Smooth muscle cell (in vitro differentiated cells): ENCODE data around the gene CCR8. TPM values are rescaled to one million over a fixed set of nuclear protein-coding genes. Genes with fewer than 3 reads are reported as not detected.

Experiments used
- DNase-seq: peaks from one replicate; lab custom pipeline; 2025; ENCODE audit not compliant: unreplicated experiment; lab: John Stamatoyannopoulos, UW
- H2AFZ ChIP-seq: fragments of 200-600 bp; sonication (generic); 2 replicates; pipeline ENCODE4 v1.6.0; 2016; ENCODE audit warnings: antibody characterized with exemption, low read depth, mild to moderate bottlenecking
- H3F3A ChIP-seq: fragments of 200-600 bp; sonication (generic); 2 replicates; pipeline ENCODE4 v1.6.0; 2017; ENCODE audit warnings: antibody characterized with exemption, low read depth
- H3K27ac ChIP-seq: fragments of 200-600 bp; sonication (generic); 2 replicates; pipeline ENCODE4 v1.5.1; 2016; ENCODE audit warnings: low read depth, mild to moderate bottlenecking
- H3K27me3 ChIP-seq: fragments of 200-600 bp; sonication (generic); 2 replicates; pipeline ENCODE4 v1.6.1; 2016; ENCODE audit warnings: low read depth, mild to moderate bottlenecking
- H3K36me3 ChIP-seq: fragments of 200-600 bp; sonication (generic); 2 replicates; pipeline ENCODE4 v1.5.1; 2016; ENCODE audit warnings: low read depth
- H3K4me1 ChIP-seq: fragments of 200-600 bp; sonication (generic); 2 replicates; pipeline ENCODE4 v1.5.1; 2016; ENCODE audit warnings: low read depth
- H3K4me2 ChIP-seq: fragments of 200-600 bp; sonication (generic); 2 replicates; pipeline ENCODE4 v1.6.0; 2016; ENCODE audit warnings: mild to moderate bottlenecking
- H3K4me3 ChIP-seq: fragments of 200-600 bp; sonication (generic); 2 replicates; pipeline ENCODE4 v1.5.1; 2016; ENCODE audit warnings: mild to moderate bottlenecking
- H3K79me2 ChIP-seq: fragments of 200-600 bp; sonication (generic); 2 replicates; pipeline ENCODE4 v1.6.0; 2016; ENCODE audit warnings: low read depth, mild to moderate bottlenecking
- H3K9ac ChIP-seq: fragments of 200-600 bp; sonication (generic); 2 replicates; pipeline ENCODE4 v1.6.0; 2016; ENCODE audit warnings: low read depth
- H3K9me3 ChIP-seq: fragments of 200-600 bp; sonication (generic); replicated peaks from 2 replicates; pipeline ENCODE4 v1.5.1; 2016; ENCODE audit warnings: low read depth
- H4K20me1 ChIP-seq: fragments of 200-600 bp; sonication (generic); 2 replicates; pipeline ENCODE4 v1.6.0; 2016; ENCODE audit warnings: low read depth
- WGBS: methylation state at CpG from one replicate; pipeline ENCODE4 v1.1.7; 2016; ENCODE audit warnings: low lambda C conversion rate; 5-methylcytosine and 5-hydroxymethylcytosine counted together
- polyA plus RNA-seq: library from polyadenylated mRNA; unstranded; fragments of >200 nt; fragmentation: Nextera tagmentation; extraction: Ambion mirVana; gene quantifications from 2 replicates; pipeline ENCODE4 v1.2.1, GENCODE V29; 2016
- total RNA-seq: library from RNA; depleted of rRNA; stranded (reverse); fragments of >200 nt; gene quantifications from 2 replicates; pipeline ENCODE4 v1.2.3, GENCODE V29; 2014
- TF ChIP-seq, protein P1 (sequence below): fragments of 200-600 bp; sonication (generic); IDR thresholded peaks from 2 replicates; pipeline ENCODE4 v1.5.1; 2017; ENCODE audit warnings: borderline replicate concordance, mild to moderate bottlenecking, antibody characterized with exemption; ENCODE audit not compliant: insufficient read depth, poor library complexity, severe bottlenecking

The CCR8 gene
- total and polyA plus RNA-seq, 2 experiments from 2014 or later, result not detected

DNA sequence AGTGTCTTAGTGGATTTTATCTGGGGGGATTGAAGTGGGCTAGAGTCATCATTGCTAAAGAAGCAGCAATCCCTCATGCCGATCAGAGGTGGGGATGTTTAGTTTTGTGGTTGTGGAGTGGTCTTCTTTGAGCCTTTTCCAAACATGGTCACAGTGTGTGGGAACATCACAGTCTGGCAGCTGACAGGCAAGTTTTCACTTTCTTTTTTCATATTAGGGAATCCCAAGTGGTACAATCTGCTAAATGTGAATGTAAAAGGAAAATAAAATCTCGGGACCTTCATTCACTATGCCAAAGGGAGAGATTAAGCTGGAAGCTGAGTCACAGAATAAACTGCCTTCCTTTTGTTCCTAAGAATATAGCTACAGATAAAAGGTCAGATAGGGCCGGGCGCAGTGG lies 39.3 kb upstream of the CCR8 start:
- no peak overlapping the region for H3K9ac ChIP-seq
- H3K27me3 ChIP-seq, result no peaks in the 10 kb centered on the region
- H3K4me1 ChIP-seq, result no peaks in the 10 kb centered on the region
- TF ChIP-seq, protein P1, sequence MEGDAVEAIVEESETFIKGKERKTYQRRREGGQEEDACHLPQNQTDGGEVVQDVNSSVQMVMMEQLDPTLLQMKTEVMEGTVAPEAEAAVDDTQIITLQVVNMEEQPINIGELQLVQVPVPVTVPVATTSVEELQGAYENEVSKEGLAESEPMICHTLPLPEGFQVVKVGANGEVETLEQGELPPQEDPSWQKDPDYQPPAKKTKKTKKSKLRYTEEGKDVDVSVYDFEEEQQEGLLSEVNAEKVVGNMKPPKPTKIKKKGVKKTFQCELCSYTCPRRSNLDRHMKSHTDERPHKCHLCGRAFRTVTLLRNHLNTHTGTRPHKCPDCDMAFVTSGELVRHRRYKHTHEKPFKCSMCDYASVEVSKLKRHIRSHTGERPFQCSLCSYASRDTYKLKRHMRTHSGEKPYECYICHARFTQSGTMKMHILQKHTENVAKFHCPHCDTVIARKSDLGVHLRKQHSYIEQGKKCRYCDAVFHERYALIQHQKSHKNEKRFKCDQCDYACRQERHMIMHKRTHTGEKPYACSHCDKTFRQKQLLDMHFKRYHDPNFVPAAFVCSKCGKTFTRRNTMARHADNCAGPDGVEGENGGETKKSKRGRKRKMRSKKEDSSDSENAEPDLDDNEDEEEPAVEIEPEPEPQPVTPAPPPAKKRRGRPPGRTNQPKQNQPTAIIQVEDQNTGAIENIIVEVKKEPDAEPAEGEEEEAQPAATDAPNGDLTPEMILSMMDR, result no peak
- H3K27ac ChIP-seq, result no peak overlapping the region
- H3K36me3 ChIP-seq, result no peaks in the 10 kb centered on the region
- WGBS, result 74% methylated on average over 4 of the region's 4 CpGs
- H3K9me3 ChIP-seq, result no peaks in the 10 kb centered on the region
- H3K79me2 ChIP-seq, result no peaks in the 10 kb centered on the region
- H2AFZ ChIP-seq, result no peak overlapping the region
- no peak for DNase-seq
- no peaks in the 10 kb centered on the region for H3F3A ChIP-seq
- H3K4me2 ChIP-seq, result no peak overlapping the region
- H3K4me3 ChIP-seq, result no peak overlapping the region
- H4K20me1 ChIP-seq, result no peaks in the 10 kb centered on the region

DNA sequence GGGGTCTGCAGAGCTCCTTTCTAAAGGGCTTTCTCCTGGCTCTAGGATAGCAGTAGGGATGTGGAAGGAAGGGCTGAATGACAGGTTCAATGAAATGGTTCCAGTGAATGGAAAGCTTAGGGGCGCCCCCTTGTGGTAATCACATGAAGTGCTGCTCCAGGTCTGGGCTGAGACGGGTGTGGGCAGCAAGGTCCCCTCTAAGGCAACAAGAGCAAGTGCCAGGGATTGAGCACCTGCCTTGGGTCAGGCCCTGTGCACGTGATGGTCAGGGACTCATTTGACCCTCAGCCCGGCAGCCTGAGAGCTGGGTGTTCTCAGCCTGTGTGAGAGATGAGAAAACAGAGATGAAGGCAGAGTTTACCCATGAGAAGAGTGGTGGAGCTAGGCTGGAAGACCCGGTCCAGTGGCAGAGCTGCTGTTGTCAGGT lies 37.6 kb upstream of the CCR8 start:
- no peaks in the 10 kb centered on the region for H3K9me3 ChIP-seq
- H3K4me1 ChIP-seq, result no peaks in the 10 kb centered on the region
- H2AFZ ChIP-seq, result no peak overlapping the region
- no peak overlapping the region for H3K9ac ChIP-seq
- peak; percentile 24 for DNase-seq
- H3K36me3 ChIP-seq, result no peaks in the 10 kb centered on the region
- H3K27me3 ChIP-seq, result no peaks in the 10 kb centered on the region
- TF ChIP-seq, protein P1, result peak; percentile 81
- no peaks in the 10 kb centered on the region for H3F3A ChIP-seq
- H3K27ac ChIP-seq, result no peak overlapping the region
- 28% methylated on average over 5 of the region's 5 CpGs for WGBS
- no peak overlapping the region for H3K4me2 ChIP-seq
- H3K4me3 ChIP-seq, result no peak overlapping the region
- no peaks in the 10 kb centered on the region for H3K79me2 ChIP-seq
- H4K20me1 ChIP-seq, result no peaks in the 10 kb centered on the region

DNA sequence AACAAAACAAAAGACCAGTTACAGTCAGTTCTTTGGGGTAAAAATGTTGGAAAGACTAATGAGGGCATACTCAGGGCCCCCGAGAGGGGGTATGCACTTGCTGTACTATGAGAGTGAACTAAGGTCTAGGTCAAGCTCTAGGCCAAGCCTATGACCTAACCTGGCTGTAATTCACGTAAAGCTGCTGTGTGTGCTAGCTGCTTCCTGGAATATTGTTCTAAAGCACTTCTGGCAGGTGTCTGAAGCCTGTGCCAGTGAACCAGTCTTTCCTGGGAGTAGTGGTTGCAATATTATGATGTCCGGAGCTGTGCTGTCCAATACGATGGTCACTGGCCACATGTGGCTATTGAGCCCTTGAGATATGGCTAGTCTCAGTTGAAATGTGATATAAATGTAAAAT lies 36.5 kb upstream of the CCR8 start:
- H3F3A ChIP-seq, result no peaks in the 10 kb centered on the region
- TF ChIP-seq, protein P1, result no peak
- 92% methylated on average over 4 of the region's 4 CpGs for WGBS
- H3K79me2 ChIP-seq, result no peaks in the 10 kb centered on the region
- no peak overlapping the region for H3K4me2 ChIP-seq
- DNase-seq, result no peak
- H4K20me1 ChIP-seq, result no peaks in the 10 kb centered on the region
- H3K4me1 ChIP-seq, result no peaks in the 10 kb centered on the region
- H3K9me3 ChIP-seq, result no peaks in the 10 kb centered on the region
- H3K36me3 ChIP-seq, result no peaks in the 10 kb centered on the region
- no peak overlapping the region for H3K27ac ChIP-seq
- no peak overlapping the region for H3K4me3 ChIP-seq
- H2AFZ ChIP-seq, result no peak overlapping the region
- H3K27me3 ChIP-seq, result no peaks in the 10 kb centered on the region
- H3K9ac ChIP-seq, result no peak overlapping the region

DNA sequence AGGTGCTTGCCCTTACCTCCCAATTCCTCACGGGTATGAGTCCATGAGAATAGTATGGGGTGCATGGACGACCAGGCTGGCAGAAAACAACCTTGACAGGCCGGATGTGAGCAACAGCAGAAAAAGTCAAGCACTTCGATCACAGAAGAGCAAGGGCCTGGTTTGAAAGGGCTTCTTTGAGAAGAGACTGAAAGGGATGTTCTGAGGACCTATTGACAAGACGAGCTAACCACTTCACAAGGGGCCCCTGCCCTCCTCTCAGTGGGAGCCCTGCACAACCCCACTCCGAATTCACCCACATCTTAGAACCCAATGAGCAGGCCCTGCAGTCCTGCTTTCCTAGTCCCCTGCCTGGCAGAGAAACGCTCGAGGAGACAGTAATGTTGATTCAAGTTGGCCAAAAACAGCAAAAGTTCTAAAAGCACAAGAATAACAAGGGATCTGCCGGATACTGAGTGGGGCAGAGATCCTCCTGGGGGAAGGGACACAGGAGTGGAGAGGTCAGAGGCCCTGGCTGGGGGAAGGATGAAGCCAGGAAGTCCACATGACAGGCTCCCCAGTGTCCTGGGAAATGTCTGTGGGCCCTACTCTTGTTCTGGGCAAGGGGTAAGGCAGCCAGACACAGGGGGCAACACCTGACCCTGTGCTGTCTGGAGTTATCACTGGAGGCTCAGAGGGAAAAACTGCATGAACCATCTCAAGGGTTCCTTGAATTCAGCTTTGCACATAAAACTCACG lies 34.9 kb upstream of the CCR8 start:
- H3K79me2 ChIP-seq, result no peaks in the 10 kb centered on the region
- H4K20me1 ChIP-seq, result no peaks in the 10 kb centered on the region
- H3K27me3 ChIP-seq, result no peaks in the 10 kb centered on the region
- no peak overlapping the region for H3K27ac ChIP-seq
- H3K36me3 ChIP-seq, result no peaks in the 10 kb centered on the region
- no peak overlapping the region for H3K9ac ChIP-seq
- no peak overlapping the region for H3K4me3 ChIP-seq
- TF ChIP-seq, protein P1, result no peak
- no peak overlapping the region for H2AFZ ChIP-seq
- H3F3A ChIP-seq, result no peaks in the 10 kb centered on the region
- no peak for DNase-seq
- no peaks in the 10 kb centered on the region for H3K4me1 ChIP-seq
- 90% methylated on average over 10 of the region's 10 CpGs for WGBS
- no peak overlapping the region for H3K4me2 ChIP-seq
- no peaks in the 10 kb centered on the region for H3K9me3 ChIP-seq
